PC-9 (cell line): ENCODE data around the gene CDH11. TPM values are rescaled to one million over a fixed set of nuclear protein-coding genes. Genes with fewer than 3 reads are reported as not detected.

Source experiments
- BruUV-seq: library from RNA; stranded (reverse); fragments of 400-500 nt; replicated peaks from 2 replicates; lab custom pipeline; 2021; lab: Mats Ljungman, UMichigan
- CTCF ChIA-PET: fragments of 300-600 bp; sonication (Branson Sonifier 250); formaldehyde crosslinking; loops from one replicate; lab custom pipeline; 2022; ENCODE audit warnings: antibody characterized with exemption; lab: Charles Lee
- POLR2A ChIA-PET: fragments of 300-600 bp; sonication (Branson Sonifier 250); formaldehyde crosslinking; loops from one replicate; lab custom pipeline; 2022; ENCODE audit warnings: antibody characterized with exemption; ENCODE audit not compliant: unreplicated experiment; lab: Charles Lee
- DNase-seq, 2 experiments: peaks; one replicate each; pipeline versions ENCODE4 v3.0.0 to v3.0.0-alpha.2; 2015 to 2022; ENCODE audit warnings: mixed read lengths in 1 of 2
- H2AFZ ChIP-seq: fragments of 200-600 bp; sonication (generic); 2 replicates; pipeline ENCODE4 v1.8.1; 2017; ENCODE audit warnings: antibody characterized with exemption
- H3F3A ChIP-seq: fragments of 200-600 bp; sonication (generic); 2 replicates; pipeline ENCODE4 v1.8.1; 2017; ENCODE audit warnings: antibody characterized with exemption, mild to moderate bottlenecking, low read depth; ENCODE audit not compliant: insufficient read depth
- H3K27ac ChIP-seq: fragments of 200-600 bp; sonication (generic); 2 replicates; pipeline ENCODE4 v1.6.1; 2016; ENCODE audit warnings: mixed run types
- H3K27me3 ChIP-seq: fragments of 200-600 bp; sonication (generic); 2 replicates; pipeline ENCODE4 v1.6.1; 2016; ENCODE audit warnings: low read depth, mixed run types; ENCODE audit not compliant: insufficient read depth
- H3K36me3 ChIP-seq: fragments of 200-600 bp; sonication (generic); 2 replicates; pipeline ENCODE4 v1.6.1; 2016; ENCODE audit warnings: low read depth, mixed run types
- H3K4me1 ChIP-seq: fragments of 200-600 bp; sonication (generic); replicated peaks from 2 replicates; pipeline ENCODE4 v1.6.1; 2016; ENCODE audit warnings: mixed run types; ENCODE audit not compliant: insufficient read depth
- H3K4me2 ChIP-seq: fragments of 200-600 bp; sonication (generic); 2 replicates; pipeline ENCODE4 v1.6.1; 2017; ENCODE audit warnings: mixed run types
- H3K4me3 ChIP-seq: fragments of 200-600 bp; sonication (generic); 2 replicates; pipeline ENCODE4 v1.6.1; 2016; ENCODE audit warnings: mixed run types
- H3K79me2 ChIP-seq: fragments of 200-600 bp; sonication (generic); 2 replicates; pipeline ENCODE4 v1.6.1; 2017; ENCODE audit warnings: low read depth, mixed run types
- H3K9me2 ChIP-seq: fragments of 200-600 bp; sonication (generic); 2 replicates; pipeline ENCODE4 v1.8.1; 2017; ENCODE audit warnings: mild to moderate bottlenecking; ENCODE audit not compliant: insufficient read depth
- H3K9me3 ChIP-seq: fragments of 200-600 bp; sonication (generic); 2 replicates; pipeline ENCODE4 v1.8.1; 2016; ENCODE audit warnings: low read depth; ENCODE audit not compliant: insufficient read depth
- H4K20me1 ChIP-seq: fragments of 200-600 bp; sonication (generic); 2 replicates; pipeline ENCODE4 v1.8.1; 2017; ENCODE audit not compliant: insufficient read depth
- EZH2 ChIP-seq: fragments of 200-600 bp; sonication (generic); IDR thresholded peaks from 2 replicates; pipeline ENCODE4 v1.8.0; 2017; ENCODE audit warnings: antibody characterized with exemption, low read depth
- intact Hi-C: fragments of 100-400 bp; cut with micrococcal nuclease; formaldehyde crosslinking; loops from one replicate; pipeline ENCODE4 v1.10.0; 2022; ENCODE audit not compliant: unreplicated experiment
- total RNA-seq: library from RNA; stranded (reverse); gene quantifications from 2 replicates; pipeline ENCODE4 v1.2.3, GENCODE V29; 2021
- TF ChIP-seq, protein P1 (sequence below): fragments of 200-600 bp; sonication (generic); conservative IDR thresholded peaks from 2 replicates; pipeline ENCODE4 v1.6.1; 2017; ENCODE audit warnings: mixed run types, antibody characterized with exemption, mild to moderate bottlenecking, moderate library complexity

The CDH11 gene
- total RNA-seq, 1 experiment from 2014 or later, result not detected

DNA sequence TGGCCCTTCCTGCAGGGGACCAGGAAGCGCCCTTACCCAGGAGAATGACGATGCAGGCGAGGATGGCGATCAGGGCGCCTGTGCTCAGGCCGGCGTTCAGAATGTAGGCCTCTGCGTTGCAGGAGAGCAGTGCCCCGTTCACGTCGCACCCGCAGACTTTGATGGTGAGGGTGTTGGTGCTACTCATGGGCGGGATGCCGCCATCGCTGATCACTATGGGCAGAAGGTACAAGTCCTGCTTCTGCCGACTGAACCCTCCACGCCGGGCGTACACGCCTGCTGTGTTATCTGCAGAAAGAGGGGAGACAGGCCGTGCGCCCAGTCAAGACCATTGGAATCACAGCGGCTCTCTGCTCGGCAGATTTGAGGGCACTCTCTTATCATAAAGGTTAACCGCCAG, 171.1 kb downstream of the CDH11 start:
- Histone ChIP-seq H2AFZ (no peak overlapping the region), H3K4me2 (no peak overlapping the region), H3K27me3 (no peaks in the 10 kb centered on the region), H3K4me3 (no peak overlapping the region), H3K4me1 (no peaks in the 10 kb centered on the region), H3F3A (no peaks in the 10 kb centered on the region), H3K27ac (no peak overlapping the region), H3K79me2 (no peaks in the 10 kb centered on the region), H3K36me3 (no peaks in the 10 kb centered on the region), H3K9me3 (no peaks in the 10 kb centered on the region), H3K9me2 (no peaks in the 10 kb centered on the region), H4K20me1 (no peaks in the 10 kb centered on the region)
- DNase-seq, result no peak
- no TSS peak for BruUV-seq
- CTCF ChIA-PET, result no interaction called here
- TF ChIP-seq EZH2, result no peak
- TF ChIP-seq, protein P1, sequence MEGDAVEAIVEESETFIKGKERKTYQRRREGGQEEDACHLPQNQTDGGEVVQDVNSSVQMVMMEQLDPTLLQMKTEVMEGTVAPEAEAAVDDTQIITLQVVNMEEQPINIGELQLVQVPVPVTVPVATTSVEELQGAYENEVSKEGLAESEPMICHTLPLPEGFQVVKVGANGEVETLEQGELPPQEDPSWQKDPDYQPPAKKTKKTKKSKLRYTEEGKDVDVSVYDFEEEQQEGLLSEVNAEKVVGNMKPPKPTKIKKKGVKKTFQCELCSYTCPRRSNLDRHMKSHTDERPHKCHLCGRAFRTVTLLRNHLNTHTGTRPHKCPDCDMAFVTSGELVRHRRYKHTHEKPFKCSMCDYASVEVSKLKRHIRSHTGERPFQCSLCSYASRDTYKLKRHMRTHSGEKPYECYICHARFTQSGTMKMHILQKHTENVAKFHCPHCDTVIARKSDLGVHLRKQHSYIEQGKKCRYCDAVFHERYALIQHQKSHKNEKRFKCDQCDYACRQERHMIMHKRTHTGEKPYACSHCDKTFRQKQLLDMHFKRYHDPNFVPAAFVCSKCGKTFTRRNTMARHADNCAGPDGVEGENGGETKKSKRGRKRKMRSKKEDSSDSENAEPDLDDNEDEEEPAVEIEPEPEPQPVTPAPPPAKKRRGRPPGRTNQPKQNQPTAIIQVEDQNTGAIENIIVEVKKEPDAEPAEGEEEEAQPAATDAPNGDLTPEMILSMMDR, result no peak
- intact Hi-C loops, result no loop called here
- POLR2A ChIA-PET, result no interaction called here

DNA sequence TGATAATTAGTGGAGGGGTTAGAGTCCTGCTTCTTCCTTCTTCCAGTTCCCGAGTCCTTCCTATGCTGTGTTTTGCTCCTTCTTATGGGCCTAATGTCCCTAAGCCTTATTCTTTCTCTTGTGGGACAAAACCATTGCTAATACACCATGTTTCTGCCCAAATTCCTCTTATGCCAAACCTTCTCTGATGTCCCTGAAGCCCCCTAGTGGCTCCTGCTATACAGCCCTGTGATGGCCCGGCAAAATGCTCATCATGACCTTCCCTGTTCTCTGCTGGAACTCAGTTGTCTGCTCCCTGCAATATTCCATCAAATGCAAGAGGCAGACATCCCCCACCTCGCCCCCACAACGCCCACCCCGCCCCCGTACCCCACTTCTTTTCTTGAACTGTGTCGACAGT, 171.6 kb downstream of the CDH11 start:
- no peaks in the 10 kb centered on the region for H3K9me2 ChIP-seq
- H3K27ac ChIP-seq, result no peak overlapping the region
- no peaks in the 10 kb centered on the region for H3K27me3 ChIP-seq
- no peaks in the 10 kb centered on the region for H3K4me1 ChIP-seq
- POLR2A ChIA-PET, result no interaction called here
- no peaks in the 10 kb centered on the region for H3K79me2 ChIP-seq
- no peak for DNase-seq
- H3F3A ChIP-seq, result no peaks in the 10 kb centered on the region
- H2AFZ ChIP-seq, result no peak overlapping the region
- BruUV-seq, result no TSS peak
- intact Hi-C loops, result no loop called here
- no peaks in the 10 kb centered on the region for H4K20me1 ChIP-seq
- no peak overlapping the region for H3K4me3 ChIP-seq
- no peaks in the 10 kb centered on the region for H3K36me3 ChIP-seq
- no peak overlapping the region for H3K4me2 ChIP-seq
- H3K9me3 ChIP-seq, result no peaks in the 10 kb centered on the region
- no peak for TF ChIP-seq EZH2
- TF ChIP-seq, protein P1, result no peak
- CTCF ChIA-PET, result no interaction called here

DNA sequence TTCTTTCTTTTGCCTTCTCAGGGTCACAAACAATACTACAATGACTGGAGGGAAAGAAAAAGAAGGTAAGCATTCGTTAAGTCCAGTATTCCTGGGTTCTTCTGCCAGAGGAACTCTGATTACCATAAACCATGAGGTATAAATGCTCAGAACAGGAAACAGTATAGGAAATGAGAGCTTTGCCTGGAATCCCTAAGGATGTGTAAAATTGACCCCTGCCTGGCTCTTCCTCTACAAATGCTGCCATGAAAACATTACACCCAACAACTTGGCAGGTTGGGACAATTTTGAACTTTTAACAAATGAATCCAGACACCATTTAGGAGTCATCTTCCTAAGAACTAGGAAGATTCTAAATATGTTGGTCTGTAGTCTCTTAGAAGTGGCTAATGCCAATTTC, 173.8 kb downstream of the CDH11 start:
- Histone ChIP-seq H3F3A (no peaks in the 10 kb centered on the region), H3K4me2 (no peak overlapping the region), H3K79me2 (no peaks in the 10 kb centered on the region), H3K27ac (no peak overlapping the region), H4K20me1 (no peaks in the 10 kb centered on the region), H3K9me2 (no peaks in the 10 kb centered on the region), H3K4me3 (no peak overlapping the region), H3K4me1 (no peaks in the 10 kb centered on the region), H3K27me3 (no peaks in the 10 kb centered on the region), H3K9me3 (no peaks in the 10 kb centered on the region), H3K36me3 (no peaks in the 10 kb centered on the region), H2AFZ (no peak overlapping the region)
- no TSS peak for BruUV-seq
- DNase-seq, result no peak
- intact Hi-C loops, result no loop called here
- TF ChIP-seq, protein P1, result no peak
- TF ChIP-seq EZH2, result no peak
- POLR2A ChIA-PET, result no interaction called here
- CTCF ChIA-PET, result no interaction called here
